ENCODE data around the gene SET.

The SET gene

GRCh38 chr9:128731691-128732090 lies 42.7 kb downstream of the SET start:
- Histone ChIP-seq H2AK5ac (ENCODE audit: low read length) (no peak overlapping the region), H3K36me3 (ENCODE audit: control insufficient read depth, insufficient read depth, low read length) (no peaks in the 10 kb centered on the region), H2BK5ac (ENCODE audit: low read length) (no peak overlapping the region), H3K4me2 (ENCODE audit: low read length) (no peak overlapping the region), H3K79me2 (ENCODE audit: control insufficient read depth, insufficient read depth, low read length) (no peaks in the 10 kb centered on the region), H3K9ac (ENCODE audit: low read length) (no peak overlapping the region), H4K5ac (ENCODE audit: low read length) (no peak overlapping the region), H3K4me3 (ENCODE audit: low read length) (no peak overlapping the region), H3K56ac (ENCODE audit: low read length) (no peak overlapping the region), H2BK120ac (ENCODE audit: low read depth, low read length) (no peak overlapping the region), H3K18ac (ENCODE audit: low read length) (no peak overlapping the region), H3K27ac (ENCODE audit: low read depth, low read length) (no peak overlapping the region), H3K27me3 (ENCODE audit: insufficient read depth, low read length, poor library complexity) (no peaks in the 10 kb centered on the region), H3K4ac (ENCODE audit: low read depth, low read length) (no peak overlapping the region), H3K23ac (ENCODE audit: low read length) (no peak overlapping the region), H3K4me1 (ENCODE audit: control insufficient read depth, low read depth, low read length) (no peaks in the 10 kb centered on the region), H3K79me1 (ENCODE audit: low read length) (no peaks in the 10 kb centered on the region), H4K8ac (ENCODE audit: low read depth, low read length) (no peak overlapping the region), H2BK15ac (replicated peaks; ENCODE audit: low read depth) (no peak overlapping the region)
- no CpG with 5 or more reads among the region's 9 CpGs for WGBS (ENCODE audit: extremely low coverage, insufficient coverage, low lambda C conversion rate)
- DNase-seq: no peak

GRCh38 chr9:128732576-128732975 lies 43.6 kb downstream of the SET start:
- H2BK15ac ChIP-seq (replicated peaks; ENCODE audit: low read depth): no peak overlapping the region
- H3K36me3 ChIP-seq (ENCODE audit: control insufficient read depth, insufficient read depth, low read length): no peaks in the 10 kb centered on the region
- H3K4me2 ChIP-seq (ENCODE audit: low read length): no peak overlapping the region
- no peak overlapping the region for H2AK5ac ChIP-seq (ENCODE audit: low read length)
- no peak overlapping the region for H2BK5ac ChIP-seq (ENCODE audit: low read length)
- H4K8ac ChIP-seq (ENCODE audit: low read depth, low read length): no peak overlapping the region
- no peak overlapping the region for H2BK120ac ChIP-seq (ENCODE audit: low read depth, low read length)
- H3K18ac ChIP-seq (ENCODE audit: low read length): no peak overlapping the region
- no CpG with 5 or more reads among the region's 13 CpGs for WGBS (ENCODE audit: extremely low coverage, insufficient coverage, low lambda C conversion rate)
- no peaks in the 10 kb centered on the region for H3K27me3 ChIP-seq (ENCODE audit: insufficient read depth, low read length, poor library complexity)
- H3K79me2 ChIP-seq (ENCODE audit: control insufficient read depth, insufficient read depth, low read length): no peaks in the 10 kb centered on the region
- no peaks in the 10 kb centered on the region for H3K4me1 ChIP-seq (ENCODE audit: control insufficient read depth, low read depth, low read length)
- no peak for DNase-seq
- no peak overlapping the region for H3K9ac ChIP-seq (ENCODE audit: low read length)
- H3K23ac ChIP-seq (ENCODE audit: low read length): no peak overlapping the region
- no peak overlapping the region for H4K5ac ChIP-seq (ENCODE audit: low read length)
- H3K56ac ChIP-seq (ENCODE audit: low read length): no peak overlapping the region
- H3K79me1 ChIP-seq (ENCODE audit: low read length): no peaks in the 10 kb centered on the region
- no peak overlapping the region for H3K4ac ChIP-seq (ENCODE audit: low read depth, low read length)
- no peak overlapping the region for H3K27ac ChIP-seq (ENCODE audit: low read depth, low read length)
- no peak overlapping the region for H3K4me3 ChIP-seq (ENCODE audit: low read length)

GRCh38 chr9:128733256-128733655 lies 44.2 kb downstream of the SET start:
- Histone ChIP-seq H3K23ac (ENCODE audit: low read length) (no peak overlapping the region), H4K8ac (ENCODE audit: low read depth, low read length) (no peak overlapping the region), H3K4ac (ENCODE audit: low read depth, low read length) (no peak overlapping the region), H2BK120ac (ENCODE audit: low read depth, low read length) (no peak overlapping the region), H3K4me2 (ENCODE audit: low read length) (no peak overlapping the region), H3K27ac (ENCODE audit: low read depth, low read length) (no peak overlapping the region), H4K5ac (ENCODE audit: low read length) (peak overlapping the region; percentile 71), H2BK15ac (replicated peaks; ENCODE audit: low read depth) (no peak overlapping the region), H3K18ac (ENCODE audit: low read length) (no peak overlapping the region), H3K9ac (ENCODE audit: low read length) (peak overlapping the region; percentile 58), H2AK5ac (ENCODE audit: low read length) (no peak overlapping the region), H3K56ac (ENCODE audit: low read length) (peak overlapping the region; percentile 81), H3K4me3 (ENCODE audit: low read length) (no peak overlapping the region), H3K79me2 (ENCODE audit: control insufficient read depth, insufficient read depth, low read length) (no peaks in the 10 kb centered on the region), H3K79me1 (ENCODE audit: low read length) (no peaks in the 10 kb centered on the region), H2BK5ac (ENCODE audit: low read length) (no peak overlapping the region), H3K36me3 (ENCODE audit: control insufficient read depth, insufficient read depth, low read length) (no peaks in the 10 kb centered on the region), H3K4me1 (ENCODE audit: control insufficient read depth, low read depth, low read length) (no peaks in the 10 kb centered on the region), H3K27me3 (ENCODE audit: insufficient read depth, low read length, poor library complexity) (no peaks in the 10 kb centered on the region)
- no CpG with 5 or more reads among the region's 9 CpGs for WGBS (ENCODE audit: extremely low coverage, insufficient coverage, low lambda C conversion rate)
- peak; percentile 99 for DNase-seq

- Histone ChIP-seq H2AK5ac (ENCODE audit: low read length) (no peak overlapping the region), H3K9ac (ENCODE audit: low read length) (no peak overlapping the region), H3K4me3 (ENCODE audit: low read length) (no peak overlapping the region), H3K27me3 (ENCODE audit: insufficient read depth, low read length, poor library complexity) (no peaks in the 10 kb centered on the region), H3K27ac (ENCODE audit: low read depth, low read length) (no peak overlapping the region), H3K18ac (ENCODE audit: low read length) (no peak overlapping the region), H3K23ac (ENCODE audit: low read length) (no peak overlapping the region), H4K5ac (ENCODE audit: low read length) (no peak overlapping the region), H3K56ac (ENCODE audit: low read length) (no peak overlapping the region), H2BK5ac (ENCODE audit: low read length) (no peak overlapping the region), H3K36me3 (ENCODE audit: control insufficient read depth, insufficient read depth, low read length) (no peaks in the 10 kb centered on the region), H3K79me1 (ENCODE audit: low read length) (no peaks in the 10 kb centered on the region), H2BK120ac (ENCODE audit: low read depth, low read length) (no peak overlapping the region), H3K4ac (ENCODE audit: low read depth, low read length) (no peak overlapping the region), H3K4me1 (ENCODE audit: control insufficient read depth, low read depth, low read length) (no peaks in the 10 kb centered on the region), H2BK15ac (replicated peaks; ENCODE audit: low read depth) (no peak overlapping the region), H3K79me2 (ENCODE audit: control insufficient read depth, insufficient read depth, low read length) (no peaks in the 10 kb centered on the region), H3K4me2 (ENCODE audit: low read length) (no peak overlapping the region), H4K8ac (ENCODE audit: low read depth, low read length) (no peak overlapping the region)
- WGBS (ENCODE audit: extremely low coverage, insufficient coverage, low lambda C conversion rate): no CpG with 5 or more reads among the region's 2 CpGs
- no peak for DNase-seq
These were observed 46.4 kb downstream of the SET start for GRCh38 chr9:128735373-128735772.

- Histone ChIP-seq H2BK15ac (replicated peaks; ENCODE audit: low read depth) (no peak overlapping the region), H4K8ac (ENCODE audit: low read depth, low read length) (no peak overlapping the region), H3K4me2 (ENCODE audit: low read length) (no peak overlapping the region), H3K4me1 (ENCODE audit: control insufficient read depth, low read depth, low read length) (no peaks in the 10 kb centered on the region), H3K79me1 (ENCODE audit: low read length) (no peaks in the 10 kb centered on the region), H2BK120ac (ENCODE audit: low read depth, low read length) (no peak overlapping the region), H3K27me3 (ENCODE audit: insufficient read depth, low read length, poor library complexity) (no peaks in the 10 kb centered on the region), H3K23ac (ENCODE audit: low read length) (no peak overlapping the region), H3K4ac (ENCODE audit: low read depth, low read length) (no peak overlapping the region), H4K5ac (ENCODE audit: low read length) (no peak overlapping the region), H3K27ac (ENCODE audit: low read depth, low read length) (no peak overlapping the region), H3K18ac (ENCODE audit: low read length) (no peak overlapping the region), H3K79me2 (ENCODE audit: control insufficient read depth, insufficient read depth, low read length) (no peaks in the 10 kb centered on the region), H2AK5ac (ENCODE audit: low read length) (no peak overlapping the region), H2BK5ac (ENCODE audit: low read length) (no peak overlapping the region), H3K4me3 (ENCODE audit: low read length) (no peak overlapping the region), H3K9ac (ENCODE audit: low read length) (no peak overlapping the region), H3K56ac (ENCODE audit: low read length) (no peak overlapping the region), H3K36me3 (ENCODE audit: control insufficient read depth, insufficient read depth, low read length) (no peaks in the 10 kb centered on the region)
- WGBS (ENCODE audit: extremely low coverage, insufficient coverage, low lambda C conversion rate): no CpG with 5 or more reads among the region's 20 CpGs
- no peak for DNase-seq
These were observed 53.4 kb downstream of the SET start for GRCh38 chr9:128742401-128742800.

DNA sequence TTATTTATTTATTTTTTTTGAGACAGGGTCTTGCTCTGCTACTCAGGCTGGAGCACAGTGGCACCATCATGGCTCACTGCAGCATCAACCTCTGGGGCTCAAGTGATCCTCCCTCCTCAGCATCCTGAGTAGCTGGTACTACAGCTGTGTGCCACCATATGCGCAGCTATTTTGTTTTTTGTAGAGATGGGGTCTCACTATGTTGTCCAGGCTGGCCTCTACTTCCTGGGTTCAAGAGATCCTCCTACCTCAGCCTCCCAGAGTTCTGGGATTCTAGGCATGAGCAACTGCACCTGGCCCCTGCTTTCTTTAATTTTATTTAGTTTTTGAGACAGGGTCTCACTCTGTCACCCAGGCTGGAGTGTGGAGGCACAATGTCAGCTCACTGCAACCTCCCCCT lies 54.4 kb downstream of the SET start:
- Histone ChIP-seq H3K4me1 (ENCODE audit: control insufficient read depth, low read depth, low read length) (no peaks in the 10 kb centered on the region), H3K79me2 (ENCODE audit: control insufficient read depth, insufficient read depth, low read length) (no peaks in the 10 kb centered on the region), H3K18ac (ENCODE audit: low read length) (no peak overlapping the region), H3K9ac (ENCODE audit: low read length) (no peak overlapping the region), H3K79me1 (ENCODE audit: low read length) (no peaks in the 10 kb centered on the region), H3K27me3 (ENCODE audit: insufficient read depth, low read length, poor library complexity) (no peaks in the 10 kb centered on the region), H3K4me2 (ENCODE audit: low read length) (no peak overlapping the region), H4K8ac (ENCODE audit: low read depth, low read length) (no peak overlapping the region), H3K4me3 (ENCODE audit: low read length) (no peak overlapping the region), H3K56ac (ENCODE audit: low read length) (no peak overlapping the region), H2BK15ac (replicated peaks; ENCODE audit: low read depth) (no peak overlapping the region), H2BK120ac (ENCODE audit: low read depth, low read length) (no peak overlapping the region), H4K5ac (ENCODE audit: low read length) (no peak overlapping the region), H2AK5ac (ENCODE audit: low read length) (no peak overlapping the region), H3K23ac (ENCODE audit: low read length) (no peak overlapping the region), H3K36me3 (ENCODE audit: control insufficient read depth, insufficient read depth, low read length) (no peaks in the 10 kb centered on the region), H3K4ac (ENCODE audit: low read depth, low read length) (no peak overlapping the region), H2BK5ac (ENCODE audit: low read length) (no peak overlapping the region), H3K27ac (ENCODE audit: low read depth, low read length) (no peak overlapping the region)
- no CpG with 5 or more reads among the region's 1 CpG for WGBS (ENCODE audit: extremely low coverage, insufficient coverage, low lambda C conversion rate)
- DNase-seq: no peak

Data from mesendoderm (in vitro differentiated cells).